Amniotic stem cell (primary cell): Measurements from ENCODE around the gene SNX25.
"Not testable (repeated sequence)": the region's sequence is repeated elsewhere in the genome, so short reads cannot be mapped to it uniquely, and the experiment has no call there.

Experiments
- DNase-seq: peaks from one replicate; lab custom pipeline; 2025; lab: John Stamatoyannopoulos, UW

The SNX25 gene

GRCh38 chr4:185232370-185232769, 23.0 kb downstream of the SNX25 start:
- no peak for DNase-seq

- DNase-seq: no peak
These were observed 25.9 kb downstream of the SNX25 start for GRCh38 chr4:185235119-185235842.

DNA sequence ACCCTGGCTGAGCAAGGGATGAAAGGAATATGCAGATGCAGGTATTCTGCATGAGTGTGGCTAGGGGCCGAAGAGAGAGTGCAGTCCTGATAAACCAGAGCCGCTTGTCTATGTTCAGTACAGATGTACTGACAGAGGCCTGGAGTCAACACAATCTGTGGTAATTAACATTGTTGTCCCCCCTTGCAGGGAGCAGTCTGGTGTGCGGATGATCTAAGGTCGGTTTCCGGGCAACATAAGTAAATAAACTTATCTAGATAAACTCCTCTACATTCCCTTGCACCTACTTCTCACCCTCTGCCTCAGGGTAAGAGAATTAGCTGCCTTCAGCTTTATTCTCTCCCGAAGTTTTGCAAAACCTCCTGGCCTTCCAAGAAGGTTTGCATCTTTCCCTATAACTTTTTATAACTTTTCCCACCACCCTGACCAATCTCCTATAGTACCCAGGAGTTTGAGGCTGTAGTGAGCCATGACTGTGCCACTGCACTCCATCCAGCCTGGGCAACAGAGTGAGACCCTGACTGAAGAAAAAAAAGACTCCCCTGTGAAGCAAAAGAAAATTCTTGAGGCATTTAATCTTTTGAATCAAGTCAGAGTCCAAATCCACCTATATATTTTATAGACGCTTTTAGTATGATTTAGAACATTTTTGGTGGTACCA, 26.6 kb downstream of the SNX25 start:
- no peak for DNase-seq

- DNase-seq: no peak
These were observed 27.8 kb downstream of the SNX25 start for GRCh38 chr4:185237175-185237574.

DNA sequence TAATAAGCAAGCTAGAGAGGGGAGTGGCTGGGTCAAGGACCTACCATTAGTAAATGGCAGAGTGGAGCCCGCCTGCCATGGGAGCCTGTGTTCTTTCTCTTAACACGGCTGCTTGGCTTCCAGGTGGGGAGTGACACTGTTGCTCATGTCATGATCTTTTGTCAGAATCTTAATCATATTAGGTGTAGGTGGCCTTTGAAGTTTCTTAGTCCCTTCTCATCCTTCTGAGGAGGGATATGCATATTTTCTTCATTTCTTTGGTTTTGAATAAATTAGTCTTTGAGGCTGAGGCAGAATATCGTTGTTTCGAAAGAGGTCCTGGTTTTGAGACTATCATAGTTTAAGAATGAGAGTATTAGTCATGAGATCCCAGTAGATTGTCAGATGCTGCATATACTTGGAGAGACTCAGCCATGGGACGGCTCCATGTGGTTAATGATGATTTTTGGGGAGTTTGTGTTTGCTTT, 28.9 kb downstream of the SNX25 start:
- DNase-seq: no peak

DNA sequence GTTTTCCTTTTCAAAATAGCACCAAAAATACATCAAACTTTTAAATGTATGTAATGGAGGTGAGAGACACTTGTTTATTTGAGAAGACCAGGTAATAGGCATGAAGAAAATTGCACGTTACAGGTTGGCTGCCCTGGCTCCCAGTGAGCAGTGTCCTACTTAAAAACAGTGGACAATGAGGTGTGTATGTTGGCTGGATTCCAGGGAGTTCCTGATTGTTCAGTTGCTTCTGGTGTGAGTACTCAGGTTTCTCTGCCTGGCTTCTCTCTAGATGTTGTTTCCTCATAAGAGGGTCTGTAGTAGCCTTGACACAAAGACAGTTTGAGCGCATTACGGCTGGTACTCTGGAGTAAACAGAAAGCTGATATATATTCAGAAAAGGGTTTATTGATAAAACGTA, 29.4 kb downstream of the SNX25 start:
- DNase-seq: no peak

DNA sequence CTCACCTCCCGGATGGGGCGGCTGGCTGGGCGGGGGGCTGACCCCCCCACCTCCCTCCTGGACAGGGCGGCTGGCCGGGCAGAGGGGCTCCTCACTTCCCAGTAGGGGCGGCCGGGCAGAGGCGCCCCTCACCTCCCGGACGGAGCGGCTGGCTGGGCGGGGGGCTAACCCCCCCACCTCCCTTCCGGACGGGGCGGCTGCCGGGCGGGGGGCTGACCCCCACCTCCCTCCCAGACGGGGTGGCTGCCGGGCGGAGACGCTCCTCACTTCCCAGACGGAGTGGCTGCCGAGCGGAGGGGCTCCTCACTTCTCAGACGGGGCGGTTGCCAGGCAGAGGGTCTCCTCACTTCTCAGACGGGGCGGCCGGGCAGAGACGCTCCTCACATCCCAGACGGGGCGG, 31.1 kb downstream of the SNX25 start:
- DNase-seq: not testable (repeated sequence)

DNA sequence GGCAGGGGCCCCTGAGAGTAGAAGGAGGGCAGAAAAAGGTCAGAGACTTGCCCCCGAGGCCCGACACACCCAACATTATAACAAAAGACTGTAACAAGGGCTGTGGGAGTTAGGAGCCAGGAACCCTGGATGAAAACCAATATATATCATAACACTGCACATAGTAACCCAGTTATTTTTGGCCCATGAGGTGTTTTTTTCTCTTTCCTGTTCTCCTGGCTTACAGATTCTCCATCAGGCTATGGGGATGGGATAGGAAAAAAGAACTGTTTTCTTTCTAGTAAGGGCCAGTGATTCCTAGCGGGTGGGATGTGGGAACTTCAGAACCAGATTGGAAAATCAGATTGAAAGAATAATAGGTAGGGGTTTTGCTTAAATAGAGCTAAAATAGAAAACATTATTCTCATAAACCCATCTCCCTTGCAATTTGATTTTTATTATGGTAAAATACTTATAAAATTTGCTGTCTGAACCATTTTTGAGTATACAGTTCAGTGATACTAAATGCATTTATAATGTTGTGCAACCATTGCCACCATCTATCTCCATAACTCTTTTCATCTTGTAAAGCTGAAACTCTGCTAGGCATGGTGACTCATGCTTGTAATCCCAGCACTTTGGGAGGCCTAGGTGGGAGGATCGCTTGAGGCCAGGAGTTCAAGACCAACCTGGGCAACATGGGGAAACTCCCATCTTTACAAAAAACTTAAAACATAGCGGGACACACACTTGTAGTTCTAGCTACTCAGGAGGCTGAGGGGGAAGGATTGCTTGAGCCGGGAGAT, 33.5 kb downstream of the SNX25 start:
- DNase-seq: no peak

GRCh38 chr4:185243879-185244278, 34.5 kb downstream of the SNX25 start:
- no peak for DNase-seq

DNA sequence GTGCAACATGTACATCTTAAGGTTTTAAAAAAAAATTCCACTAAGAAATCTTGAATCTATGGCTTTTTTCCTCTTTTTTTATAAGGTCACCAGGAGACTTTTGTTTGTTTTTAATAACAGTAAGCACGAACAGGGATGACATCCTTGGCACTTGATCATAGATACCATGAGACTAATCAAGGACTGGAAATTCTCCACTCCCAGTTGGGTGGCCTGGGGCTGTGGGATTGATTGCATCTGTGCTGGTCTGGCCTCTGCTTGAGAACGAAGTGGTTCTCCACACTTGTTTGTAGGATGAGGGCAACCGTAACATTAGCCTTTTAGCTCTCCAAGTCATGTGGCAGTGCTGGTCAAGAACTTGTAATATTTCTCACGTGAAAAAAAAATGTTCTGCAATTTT, 35.4 kb downstream of the SNX25 start:
- DNase-seq: no peak

DNA sequence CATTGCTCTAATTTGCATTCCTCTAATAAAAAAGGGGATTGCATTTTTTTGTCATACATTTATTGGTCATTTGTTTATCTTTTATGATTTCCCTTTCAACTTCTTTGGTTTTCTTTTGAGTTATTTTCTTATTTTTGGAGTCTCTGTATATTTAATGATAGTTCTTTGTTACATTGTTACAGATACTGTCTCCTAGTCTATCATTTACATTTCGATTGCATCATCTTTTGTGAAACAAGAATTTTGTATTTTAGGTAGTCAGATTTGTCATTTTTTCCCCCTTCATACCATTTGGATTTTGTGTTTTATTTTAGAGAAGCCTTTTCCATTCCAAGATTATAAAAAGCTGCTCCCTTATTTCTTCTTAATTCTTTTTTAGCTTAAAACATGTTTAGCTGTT, 37.1 kb downstream of the SNX25 start:
- no peak for DNase-seq

DNA sequence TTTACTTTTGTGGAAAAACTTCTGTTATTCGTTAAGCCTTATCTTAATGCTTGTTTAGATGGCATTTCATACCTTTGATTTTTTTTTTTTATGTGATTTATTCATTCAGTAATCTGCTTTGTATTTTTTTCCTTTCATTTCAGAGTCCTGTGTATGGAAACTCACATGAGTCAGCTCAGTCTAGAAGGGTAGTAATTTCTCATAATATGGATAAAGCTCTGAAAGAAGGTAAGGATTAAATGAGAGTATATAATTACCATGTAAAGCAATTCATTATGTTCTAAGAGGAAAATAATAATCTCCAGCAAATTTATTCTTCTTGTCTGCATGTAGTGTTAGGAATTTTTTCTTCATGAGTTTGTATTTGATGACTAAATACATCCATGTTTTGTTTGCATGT, 37.8 kb downstream of the SNX25 start:
- no peak for DNase-seq

DNA sequence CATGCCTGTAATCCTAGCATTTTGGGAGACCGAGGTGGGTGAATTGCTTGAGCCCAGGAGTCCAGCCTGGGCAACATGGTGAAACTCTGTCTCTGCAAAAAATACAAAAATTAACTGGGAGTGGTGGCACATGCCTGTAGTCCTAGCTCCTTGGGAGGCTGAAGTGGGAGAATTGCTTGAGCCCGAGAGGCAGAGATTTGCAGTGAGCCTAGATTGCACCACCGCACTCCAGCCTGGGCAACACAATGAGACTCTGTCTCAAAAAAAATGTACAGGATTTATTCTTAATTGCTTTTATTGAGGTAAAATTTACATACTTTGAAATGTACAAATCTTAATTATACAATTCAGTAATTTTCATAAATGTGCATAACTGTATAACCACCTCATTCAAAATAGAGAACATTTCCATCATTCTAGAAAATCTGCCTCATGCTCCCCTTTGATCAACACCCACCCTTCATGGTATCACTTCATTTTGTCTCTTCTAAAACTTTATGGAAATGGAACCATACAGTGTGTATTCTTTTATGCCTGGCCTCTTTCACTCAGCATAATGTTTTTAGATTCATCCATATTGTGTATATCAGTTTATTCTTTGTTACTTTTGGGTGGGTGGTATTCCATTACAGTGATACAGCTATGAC, 39.1 kb downstream of the SNX25 start:
- DNase-seq: no peak

DNA sequence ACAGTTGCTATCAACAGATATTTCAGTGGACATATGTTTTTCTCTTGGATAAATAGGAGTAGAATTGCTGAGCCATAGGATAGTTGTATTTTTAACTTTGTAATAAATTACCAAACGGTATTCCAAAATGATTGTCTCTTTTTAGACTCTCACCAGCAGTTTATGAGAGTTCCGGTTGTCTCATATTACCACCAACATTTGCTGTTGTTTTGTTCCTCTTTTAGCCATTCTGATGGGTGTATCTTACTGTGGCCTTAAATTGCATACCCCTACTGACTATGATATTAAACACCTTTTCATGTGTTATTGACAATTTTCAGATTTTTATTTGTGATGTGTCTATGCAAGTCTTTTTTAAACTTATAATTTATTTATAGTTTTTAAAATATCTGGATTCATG, 39.7 kb downstream of the SNX25 start:
- DNase-seq: no peak

- no peak for DNase-seq
These were observed 45.0 kb downstream of the SNX25 start for GRCh38 chr4:185254434-185254833.

GRCh38 chr4:185255868-185256267, 46.5 kb downstream of the SNX25 start:
- no peak for DNase-seq

DNA sequence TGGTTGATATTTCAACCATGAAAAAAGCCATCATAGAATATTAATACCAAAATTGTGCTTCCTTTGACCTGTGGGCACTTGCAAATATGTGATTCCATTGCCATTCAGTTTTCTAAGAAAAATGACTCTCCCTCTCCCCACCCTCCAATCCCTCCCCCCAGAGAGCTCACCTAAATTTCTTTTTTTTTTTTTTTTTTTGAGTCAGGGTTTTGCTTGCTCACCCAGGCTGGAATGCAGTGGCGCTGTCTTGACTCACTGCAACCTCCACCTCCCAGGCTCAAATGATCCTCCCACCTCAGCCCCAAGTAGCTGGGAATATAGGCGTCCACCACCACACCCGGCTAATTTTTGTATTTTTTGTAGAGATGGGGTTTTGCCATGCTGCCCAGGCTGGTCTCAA, 47.0 kb downstream of the SNX25 start:
- DNase-seq: no peak

- DNase-seq: no peak
These were observed 47.7 kb downstream of the SNX25 start for GRCh38 chr4:185257086-185257485.

DNA sequence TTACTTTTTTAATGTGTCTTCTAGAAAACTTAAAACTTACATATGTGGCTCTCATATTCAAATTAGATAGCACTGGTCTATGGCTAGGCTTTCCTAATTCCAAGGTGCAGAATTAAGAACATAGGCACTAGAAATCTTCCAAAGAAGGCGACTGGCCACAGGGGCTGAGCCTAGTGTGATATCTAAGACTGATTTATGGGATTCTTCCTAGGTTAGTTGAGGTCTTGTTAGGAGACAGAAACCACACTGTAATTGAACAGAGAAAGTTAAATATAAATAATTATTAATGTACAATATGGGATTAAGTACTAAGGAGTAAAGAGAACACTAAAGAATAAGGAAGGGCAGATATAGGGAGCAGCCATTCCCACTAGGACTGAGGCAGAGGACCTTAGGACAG, 48.3 kb downstream of the SNX25 start:
- no peak for DNase-seq

- not testable (repeated sequence) for DNase-seq
These were observed 49.3 kb downstream of the SNX25 start for GRCh38 chr4:185258741-185259140.

DNA sequence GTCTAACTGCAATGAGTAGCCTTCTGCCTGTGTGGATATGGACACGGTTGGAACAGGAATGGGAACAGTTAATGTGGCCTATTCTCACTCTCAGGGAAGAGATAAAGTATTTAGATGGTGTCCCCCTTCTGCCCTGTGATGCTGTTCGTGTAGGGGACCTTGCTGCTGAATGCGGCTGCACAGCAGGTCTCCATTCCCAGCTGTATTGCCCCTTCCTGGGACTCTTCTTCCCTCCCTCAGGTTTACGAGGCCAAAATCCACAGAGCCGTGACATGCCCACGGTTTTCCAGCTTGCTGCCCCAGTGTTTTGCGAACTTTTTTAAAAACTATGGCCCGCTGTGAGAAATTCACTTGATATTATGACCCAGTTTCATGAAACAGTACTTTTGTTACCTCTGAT, 50.3 kb downstream of the SNX25 start:
- no peak for DNase-seq

GRCh38 chr4:185261946-185262345, 52.5 kb downstream of the SNX25 start:
- no peak for DNase-seq

DNA sequence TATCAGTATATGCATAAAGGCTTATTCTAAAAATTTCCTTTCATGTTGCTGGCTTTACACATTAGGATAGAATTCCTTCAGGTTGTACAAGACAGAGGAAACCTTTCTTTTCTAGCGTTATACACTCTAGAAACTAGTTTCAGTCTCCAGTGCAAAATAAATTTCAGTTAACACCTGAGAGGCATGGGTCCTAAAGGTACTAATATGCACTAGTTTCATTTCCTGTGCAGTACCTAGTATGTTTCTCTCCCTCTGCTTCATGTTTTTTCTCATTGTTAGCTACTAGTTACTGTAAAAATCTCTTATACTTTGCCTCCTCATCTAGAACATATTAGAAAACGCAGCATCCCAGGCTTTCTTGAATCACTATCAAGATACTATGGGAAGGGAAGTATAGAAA, 54.0 kb downstream of the SNX25 start:
- DNase-seq: no peak
